ENCODE results near the gene PACC1. TPM values are rescaled to one million over a fixed set of nuclear protein-coding genes. Genes with fewer than 3 reads are reported as not detected.

PACC1 gene
- total and polyA plus RNA-seq, 4 donors: 2.8 to 8.1 (median 6.8) TPM

- Histone ChIP-seq H3K4me3 (no peak overlapping the region), H3K9me3 (ENCODE audit: control insufficient read depth in 4 of 4, insufficient read depth in 3 of 4, low read length in 3 of 4) (no peaks in the 10 kb centered on the region), H3K36me3 (ENCODE audit: control insufficient read depth in 4 of 4, insufficient read depth in 4 of 4, low read length in 4 of 4) (no peaks in the 10 kb centered on the region), H3K27me3 (ENCODE audit: control insufficient read depth in 3 of 3, insufficient read depth in 3 of 3, low read length in 2 of 3) (no peaks in the 10 kb centered on the region), H3K9ac (ENCODE audit: insufficient read depth in 1 of 2, low read length in 2 of 2) (no peak overlapping the region), H3K4me1 (ENCODE audit: control insufficient read depth in 5 of 5, insufficient read depth in 5 of 5, low read length in 5 of 5) (no peaks in the 10 kb centered on the region), H3K27ac (ENCODE audit: low read depth in 1 of 2, low read length in 1 of 2) (no peak overlapping the region)
- ATAC-seq (ENCODE audit: insufficient read depth, low FRiP score) (no peak), DNase-seq (no peak)
- TF ChIP-seq CTCF (IDR thresholded peaks at IDR 0.05; ENCODE audit: control extremely low read depth, extremely low read depth): no peak
- 79 to 86% methylated on average over 2 of the region's 2 CpGs for WGBS, 2 donors
Observed at GRCh38 chr1:212421165-212421564, 6.5 kb upstream of the PACC1 start.

GRCh38 chr1:212415107-212415841 lies 588 bp upstream of the PACC1 start:
- no peak for ATAC-seq (ENCODE audit: insufficient read depth, low FRiP score)
- WGBS, 2 donors: 45 to 58% methylated on average over 13 of the region's 13 CpGs
- Histone ChIP-seq H3K27me3 (ENCODE audit: control insufficient read depth in 3 of 3, insufficient read depth in 3 of 3, low read length in 2 of 3) (no peaks in the 10 kb centered on the region), H3K9ac (ENCODE audit: insufficient read depth in 1 of 2, low read length in 2 of 2) (no peak overlapping the region), H3K4me3 (peak overlapping the region; percentile 88), H3K4me1 (ENCODE audit: control insufficient read depth in 5 of 5, insufficient read depth in 5 of 5, low read length in 5 of 5) (peaks cover 0 to 10% (median 3%) of the 10 kb centered on the region in 5 donors), H3K36me3 (ENCODE audit: control insufficient read depth in 4 of 4, insufficient read depth in 4 of 4, low read length in 4 of 4) (peaks cover 0 to 3% (median 1%) of the 10 kb centered on the region in 4 donors), H3K9me3 (ENCODE audit: control insufficient read depth in 4 of 4, insufficient read depth in 3 of 4, low read length in 3 of 4) (no peaks in the 10 kb centered on the region), H3K27ac (ENCODE audit: low read depth in 1 of 2, low read length in 1 of 2) (peak overlapping the region in 1 of 2 donors; percentile 58)
- TF ChIP-seq CTCF (IDR thresholded peaks at IDR 0.05; ENCODE audit: control extremely low read depth, extremely low read depth): no peak
- DNase-seq: peak in 2 of 3 donors; percentile 7 to 12

- peak overlapping the region in 1 of 2 donors; percentile 62 for H3K9ac ChIP-seq (ENCODE audit: insufficient read depth in 1 of 2, low read length in 2 of 2)
- H3K36me3 ChIP-seq (ENCODE audit: control insufficient read depth in 4 of 4, insufficient read depth in 4 of 4, low read length in 4 of 4): peaks cover 0 to 13% (median 2%) of the 10 kb centered on the region in 4 donors
- H3K4me1 ChIP-seq (ENCODE audit: control insufficient read depth in 5 of 5, insufficient read depth in 5 of 5, low read length in 5 of 5): peaks cover 0 to 10% (median 3%) of the 10 kb centered on the region in 5 donors
- ATAC-seq (ENCODE audit: insufficient read depth, low FRiP score) (no peak), DNase-seq (peak in 2 of 3 donors; percentile 22 to 27)
- H3K9me3 ChIP-seq (ENCODE audit: control insufficient read depth in 4 of 4, insufficient read depth in 3 of 4, low read length in 3 of 4): no peaks in the 10 kb centered on the region
- peak overlapping the region; percentile 88 for H3K4me3 ChIP-seq
- no peak for TF ChIP-seq CTCF (IDR thresholded peaks at IDR 0.05; ENCODE audit: control extremely low read depth, extremely low read depth)
- no peak overlapping the region for H3K27ac ChIP-seq (ENCODE audit: low read depth in 1 of 2, low read length in 1 of 2)
- H3K27me3 ChIP-seq (ENCODE audit: control insufficient read depth in 3 of 3, insufficient read depth in 3 of 3, low read length in 2 of 3): no peaks in the 10 kb centered on the region
- WGBS, 2 donors: 18 to 19% methylated on average over 21 of the region's 21 CpGs
Observed at GRCh38 chr1:212413902-212414327, 771 bp downstream of the PACC1 start.
